ENCODE measurements around the gene TUBGCP3. TPM values are rescaled to one million over a fixed set of nuclear protein-coding genes. Genes with fewer than 3 reads are reported as not detected.

The TUBGCP3 gene
- total and polyA plus RNA-seq, 5 experiments from 2014 or later, result 8.5 to 48.6 (median 14.6) TPM

DNA sequence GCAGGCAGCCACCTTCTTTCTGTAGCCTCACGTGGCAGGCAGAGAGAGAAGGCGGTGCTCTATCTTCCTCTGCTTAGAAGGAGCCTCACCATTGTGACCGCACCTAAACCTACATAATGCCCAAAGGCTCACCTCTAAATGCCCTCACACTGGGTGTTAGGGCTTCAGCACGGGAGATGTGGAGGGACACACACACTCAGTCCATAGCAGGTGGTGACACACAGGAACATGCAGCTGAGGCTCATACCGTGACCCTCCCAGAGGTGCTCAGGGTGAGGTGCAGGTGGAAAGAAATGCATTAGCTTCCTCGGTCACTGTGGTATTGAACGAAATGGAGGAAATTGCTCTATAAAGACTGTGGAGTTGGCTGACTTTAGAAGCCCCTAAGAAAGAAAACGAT lies 37.7 kb upstream of the TUBGCP3 start:
- Mint-ChIP-seq H3K27me3 (peaks cover 2 to 30% (median 23%) of the 10 kb centered on the region in 5 donors), H3K9me3 (no peaks in the 10 kb centered on the region), H3K27ac (no peak overlapping the region), H3K4me1 (peaks cover 0 to 9% (median under 1%) of the 10 kb centered on the region in 4 donors), H3K4me3 (no peak overlapping the region), H3K36me3 (no peaks in the 10 kb centered on the region)
- ATAC-seq (no peak), DNase-seq (no peak)
- POLR2A ChIA-PET, result no interaction called here

DNA sequence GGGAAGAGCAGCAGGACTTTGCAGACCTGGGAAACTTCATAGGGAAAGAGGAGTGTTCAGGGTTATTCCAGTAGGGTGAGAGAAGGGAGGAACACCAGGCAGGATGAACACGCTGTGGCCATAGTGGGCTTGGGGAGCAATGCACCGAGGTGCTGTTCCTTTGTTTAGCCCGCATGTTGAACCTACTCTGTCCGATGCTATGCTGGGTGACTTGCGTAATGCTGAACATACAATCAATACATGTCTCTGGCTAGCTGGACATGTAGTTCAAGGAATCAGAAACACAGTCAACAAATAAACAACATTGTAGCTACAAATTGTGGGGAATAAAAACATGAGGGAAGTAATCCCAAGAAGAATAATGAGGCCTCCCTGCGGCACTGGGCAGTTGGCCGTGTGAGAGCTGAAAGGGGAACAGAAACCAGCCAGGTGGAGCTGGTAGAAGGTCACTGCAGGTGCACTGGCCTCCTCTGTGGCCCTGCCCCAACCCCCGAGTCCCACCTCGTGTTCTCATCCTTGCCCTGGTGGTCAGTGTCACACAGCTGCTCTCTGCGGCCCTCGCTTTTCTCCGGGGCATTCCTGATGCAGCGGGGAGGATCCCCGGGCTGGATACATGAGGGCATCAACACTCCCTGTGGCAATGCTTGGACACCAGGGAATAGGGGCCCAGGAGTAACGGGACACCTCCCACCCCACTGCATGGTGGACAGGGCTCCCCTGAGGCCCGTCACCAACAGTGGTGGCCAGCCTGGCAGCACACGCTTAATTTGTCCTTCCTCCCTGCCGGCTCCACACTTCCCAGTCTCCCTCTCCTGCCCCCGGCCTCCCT lies 36.9 kb upstream of the TUBGCP3 start:
- no peak for ATAC-seq
- peaks cover 0 to 9% (median under 1%) of the 10 kb centered on the region in 4 donors for H3K4me1 Mint-ChIP-seq
- POLR2A ChIA-PET, result no interaction called here

DNA sequence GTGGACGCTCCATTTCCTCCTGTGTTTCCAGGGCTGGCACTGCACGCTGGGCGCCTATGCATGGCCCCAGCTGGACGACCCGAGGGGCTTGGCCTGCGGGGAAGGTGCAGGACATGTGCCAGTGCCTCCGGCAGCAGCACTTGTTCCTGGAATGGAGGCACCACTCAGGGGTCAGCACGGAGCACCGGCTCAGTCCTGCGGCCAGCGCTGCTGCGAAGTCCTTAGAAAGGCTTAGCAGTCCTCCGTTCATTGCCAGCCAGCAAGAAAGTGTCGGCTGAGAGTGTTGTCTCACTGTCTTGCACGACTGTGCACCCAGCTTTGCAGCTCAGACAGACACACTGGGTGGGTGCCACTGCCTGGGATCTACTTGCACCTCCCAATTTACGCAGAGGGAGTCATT lies 36.1 kb upstream of the TUBGCP3 start:
- no peaks in the 10 kb centered on the region for H3K9me3 Mint-ChIP-seq
- POLR2A ChIA-PET, result no interaction called here

More for the DNA sequence above, 36.9 kb upstream of the TUBGCP3 start:
- no peak for DNase-seq
- Mint-ChIP-seq H3K4me3 (no peak overlapping the region), H3K27ac (no peak overlapping the region), H3K36me3 (no peaks in the 10 kb centered on the region), H3K27me3 (peaks cover 2 to 36% (median 23%) of the 10 kb centered on the region in 5 donors), H3K9me3 (no peaks in the 10 kb centered on the region)

DNA sequence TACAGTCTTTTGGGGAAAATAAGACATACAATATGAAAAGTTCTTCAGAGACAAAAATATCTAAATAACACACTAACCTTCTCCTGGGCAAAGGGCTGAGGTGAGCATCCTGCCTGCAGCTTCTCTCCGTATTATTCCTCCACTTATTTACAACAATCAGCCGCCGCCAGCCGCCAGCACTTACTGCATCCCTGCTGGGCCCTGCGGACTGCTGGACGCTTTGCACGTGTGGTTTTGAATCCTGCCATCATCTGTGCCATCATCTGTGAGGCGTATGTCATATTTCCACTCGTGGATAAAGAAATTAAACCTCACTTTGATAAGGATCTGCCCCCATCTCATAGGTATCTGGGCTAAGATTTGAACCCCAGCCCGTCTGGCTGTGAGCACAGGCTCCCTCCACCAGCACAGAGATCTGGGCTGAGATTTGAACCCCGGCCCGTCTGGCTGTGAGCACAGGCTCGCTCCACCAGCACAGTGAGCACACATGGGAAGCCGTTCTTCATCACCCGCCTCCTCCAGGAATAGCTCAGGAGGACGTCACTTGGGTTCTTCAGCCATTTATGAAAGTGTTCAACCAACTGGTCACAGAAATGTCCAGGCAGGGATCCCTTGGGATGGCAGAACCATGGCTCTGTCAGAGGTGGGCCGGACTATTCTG lies 35.2 kb upstream of the TUBGCP3 start:
- no peak overlapping the region for H3K27ac Mint-ChIP-seq
- H3K27me3 Mint-ChIP-seq, result peaks cover 2 to 38% (median 23%) of the 10 kb centered on the region in 5 donors
- no peaks in the 10 kb centered on the region for H3K9me3 Mint-ChIP-seq
- POLR2A ChIA-PET, result no interaction called here
- H3K36me3 Mint-ChIP-seq, result no peaks in the 10 kb centered on the region
- peaks cover 0 to 9% (median under 1%) of the 10 kb centered on the region in 4 donors for H3K4me1 Mint-ChIP-seq
- DNase-seq (no peak), ATAC-seq (no peak)
- H3K4me3 Mint-ChIP-seq, result no peak overlapping the region

More for the DNA sequence above, 36.1 kb upstream of the TUBGCP3 start:
- Mint-ChIP-seq H3K4me1 (peaks cover 0 to 9% (median under 1%) of the 10 kb centered on the region in 4 donors), H3K27ac (no peak overlapping the region), H3K4me3 (no peak overlapping the region), H3K36me3 (no peaks in the 10 kb centered on the region), H3K27me3 (peaks cover 2 to 38% (median 23%) of the 10 kb centered on the region in 5 donors)
- ATAC-seq, result no peak
- no peak for DNase-seq

DNA sequence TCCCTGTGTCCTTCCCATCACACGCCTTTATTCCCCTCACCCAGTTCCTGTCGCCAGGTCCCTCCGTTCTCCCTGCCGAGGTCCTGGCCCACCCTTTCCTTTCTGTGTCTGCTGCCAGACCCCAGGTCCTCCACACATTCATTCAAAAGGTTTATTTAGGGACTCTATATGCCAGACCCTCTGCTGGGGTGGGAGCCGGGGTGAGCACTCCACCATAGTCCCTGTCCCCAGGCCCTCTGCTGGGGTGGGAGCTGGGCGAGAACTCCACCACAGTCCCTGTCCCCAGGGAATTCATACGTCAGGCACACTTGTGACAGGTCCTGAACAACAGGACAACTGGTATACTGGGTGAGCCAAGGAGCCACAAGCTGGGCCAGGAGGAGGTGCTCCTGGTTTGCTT lies 34.4 kb upstream of the TUBGCP3 start:
- POLR2A ChIA-PET, result no interaction called here
- H3K4me1 Mint-ChIP-seq, result peaks cover 0 to 9% (median under 1%) of the 10 kb centered on the region in 4 donors
- H3K4me3 Mint-ChIP-seq, result no peak overlapping the region
- H3K27ac Mint-ChIP-seq, result no peak overlapping the region
- no peak for DNase-seq
- no peaks in the 10 kb centered on the region for H3K9me3 Mint-ChIP-seq
- peaks cover 2 to 38% (median 27%) of the 10 kb centered on the region in 5 donors for H3K27me3 Mint-ChIP-seq
- H3K36me3 Mint-ChIP-seq, result no peaks in the 10 kb centered on the region
- no peak for ATAC-seq

DNA sequence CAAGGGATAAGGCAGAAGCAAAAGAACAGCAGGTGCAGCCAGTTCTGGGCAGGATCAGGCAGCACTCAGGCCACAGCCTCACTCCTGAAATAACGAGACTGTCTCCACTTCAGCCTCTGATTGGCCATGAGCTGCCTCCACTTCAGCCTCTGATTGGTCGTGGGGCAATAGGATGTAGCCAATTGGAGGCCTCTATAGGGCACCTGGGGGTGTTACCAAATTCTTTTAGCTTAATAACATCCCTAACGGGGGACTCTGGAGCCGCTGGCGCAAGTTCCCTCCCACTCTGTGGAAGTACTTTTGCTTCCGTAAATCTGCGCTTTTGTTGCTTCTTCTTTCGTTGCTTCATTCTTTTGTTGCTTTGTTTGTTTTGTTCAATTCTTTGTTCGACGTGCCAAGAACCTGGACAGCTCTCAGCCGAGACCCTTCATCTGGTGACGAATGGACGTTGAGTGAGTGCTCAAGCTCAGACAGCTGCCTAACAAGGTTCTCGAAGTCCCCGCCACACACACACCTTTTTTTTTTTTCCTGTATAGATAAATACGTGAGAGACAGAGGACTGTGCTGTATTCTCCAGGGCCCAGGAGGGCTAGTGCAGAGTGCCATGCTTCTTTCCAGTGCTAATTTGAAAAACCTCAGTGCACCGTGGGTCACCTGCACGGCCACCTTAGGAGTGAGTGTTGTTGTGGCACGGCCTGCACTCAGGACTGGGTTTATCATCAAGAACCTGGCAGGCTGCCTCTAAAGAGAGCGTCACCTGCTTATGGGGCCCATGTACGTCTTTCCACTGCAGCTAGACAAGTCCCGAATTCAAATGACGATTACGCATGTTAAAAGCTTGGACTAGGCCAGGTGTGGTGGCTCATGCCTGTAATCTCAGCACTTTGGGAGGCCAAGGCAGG lies 32.0 kb upstream of the TUBGCP3 start:
- H3K4me3 Mint-ChIP-seq, result peak overlapping the region in 3 of 10 donors; percentile 15 to 52 (median 41)

DNA sequence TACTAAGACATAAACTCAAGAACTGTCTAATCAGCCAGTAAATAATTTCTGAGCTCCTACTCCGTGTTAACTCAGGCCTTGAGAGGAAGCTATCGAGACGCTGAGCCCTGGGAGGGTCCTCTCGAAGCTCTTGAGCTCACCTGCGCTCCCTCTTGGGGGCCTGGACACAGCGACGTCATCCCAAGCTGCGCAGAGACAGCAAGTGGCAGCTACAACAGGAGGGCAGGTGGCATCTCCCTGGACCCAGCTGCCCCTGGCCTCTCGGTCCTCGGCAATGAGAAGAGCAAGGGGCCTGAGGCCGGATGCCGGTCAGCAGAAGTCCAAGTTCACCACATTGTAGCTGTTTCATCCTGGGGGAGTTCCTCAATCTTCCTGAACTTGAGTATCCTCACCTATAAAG lies 30.5 kb upstream of the TUBGCP3 start:
- POLR2A ChIA-PET, result no interaction called here
- Mint-ChIP-seq H3K4me1 (no peaks in the 10 kb centered on the region), H3K27ac (no peak overlapping the region), H3K27me3 (peaks cover 2 to 40% (median 26%) of the 10 kb centered on the region in 5 donors), H3K36me3 (no peaks in the 10 kb centered on the region), H3K4me3 (no peak overlapping the region), H3K9me3 (no peaks in the 10 kb centered on the region)
- ATAC-seq (no peak), DNase-seq (no peak)

More for the DNA sequence above, 32.0 kb upstream of the TUBGCP3 start:
- peak in 1 of 2 donors; percentile 33 for ATAC-seq
- Mint-ChIP-seq H3K27ac (no peak overlapping the region), H3K9me3 (no peaks in the 10 kb centered on the region), H3K4me1 (peaks cover 0 to 1% (median 0%) of the 10 kb centered on the region in 4 donors), H3K36me3 (no peaks in the 10 kb centered on the region), H3K27me3 (peaks cover 2 to 53% (median 31%) of the 10 kb centered on the region in 5 donors)
- POLR2A ChIA-PET, result no interaction called here
- no peak for DNase-seq

DNA sequence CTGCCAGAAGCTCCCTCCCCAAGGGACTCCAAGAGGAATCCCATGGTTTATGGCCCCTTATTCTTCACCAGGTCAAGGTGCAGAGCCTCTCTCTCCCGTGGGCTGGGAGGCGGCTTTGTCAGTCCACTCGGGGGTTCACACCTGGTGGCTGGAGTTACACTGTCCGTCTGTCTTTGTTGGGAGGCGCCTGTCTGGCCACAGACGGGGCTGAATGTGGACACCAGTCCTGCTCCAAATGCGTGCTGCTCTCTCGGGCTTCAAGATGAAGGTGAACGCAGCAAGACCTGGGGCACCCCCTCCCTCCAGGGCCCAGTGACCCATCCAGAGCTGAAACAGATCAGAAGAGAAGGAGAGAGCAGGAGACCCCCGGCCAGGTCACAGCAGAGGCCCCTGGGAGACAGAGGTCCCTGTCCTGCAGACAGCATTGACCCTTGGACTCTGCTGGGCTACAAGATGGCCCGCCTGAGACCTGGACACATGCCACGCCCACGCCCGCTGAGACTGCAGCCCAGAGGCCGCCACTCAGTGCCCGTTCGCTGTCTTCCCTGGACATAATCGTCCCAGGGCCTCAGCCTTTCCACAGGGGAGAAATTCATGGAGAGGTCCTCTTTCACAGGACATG lies 29.9 kb upstream of the TUBGCP3 start:
- H3K4me1 Mint-ChIP-seq, result no peaks in the 10 kb centered on the region
- POLR2A ChIA-PET, result no interaction called here
- no peak overlapping the region for H3K4me3 Mint-ChIP-seq
- DNase-seq (no peak), ATAC-seq (no peak)
- H3K27ac Mint-ChIP-seq, result no peak overlapping the region
- no peaks in the 10 kb centered on the region for H3K9me3 Mint-ChIP-seq
- H3K27me3 Mint-ChIP-seq, result peaks cover 2 to 35% (median 20%) of the 10 kb centered on the region in 5 donors
- H3K36me3 Mint-ChIP-seq, result no peaks in the 10 kb centered on the region

DNA sequence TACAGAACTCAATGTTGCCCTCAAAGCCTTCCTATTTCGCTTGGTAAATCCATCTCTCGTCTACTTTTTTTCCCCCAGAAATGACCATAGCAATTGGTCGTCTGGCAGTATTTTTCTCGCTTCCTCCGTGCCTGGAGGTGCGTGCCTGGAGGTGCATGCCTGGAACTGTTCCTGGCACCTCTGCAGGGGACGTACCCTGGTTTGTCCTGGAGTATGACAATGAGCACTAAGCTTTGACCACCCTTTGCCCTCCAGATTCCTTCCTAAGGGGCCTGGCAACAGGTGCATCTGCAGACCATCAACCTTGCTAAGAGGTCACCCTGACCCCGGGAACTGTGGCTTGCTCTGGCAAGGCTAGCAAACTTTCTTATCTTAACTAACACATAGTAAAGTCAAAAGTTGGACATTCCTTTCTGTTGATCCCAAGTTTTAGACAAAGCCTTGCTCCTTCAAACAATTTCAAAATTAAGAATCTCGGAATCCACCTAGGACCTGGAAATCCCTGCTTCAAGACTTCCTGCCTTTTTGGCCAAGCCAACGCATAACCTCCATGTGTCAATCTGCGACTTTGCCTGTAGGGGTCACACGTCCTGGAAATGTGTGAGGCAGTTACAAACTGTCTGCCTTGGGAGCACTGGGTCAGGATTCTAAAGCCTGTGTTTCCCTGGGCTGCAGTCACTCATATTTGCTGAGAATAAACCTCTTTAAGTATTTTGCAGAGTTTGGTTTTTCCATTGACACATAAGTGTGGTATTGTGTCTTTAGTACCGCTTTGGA lies 28.8 kb upstream of the TUBGCP3 start:
- POLR2A ChIA-PET, result no interaction called here
- H3K27me3 Mint-ChIP-seq, result peaks cover 5 to 24% (median 15%) of the 10 kb centered on the region in 5 donors
- H3K27ac Mint-ChIP-seq, result no peak overlapping the region
- no peaks in the 10 kb centered on the region for H3K9me3 Mint-ChIP-seq
- peak in 1 of 10 donors; percentile 4 for DNase-seq
- no peak for ATAC-seq
- no peak overlapping the region for H3K4me3 Mint-ChIP-seq
- no peaks in the 10 kb centered on the region for H3K4me1 Mint-ChIP-seq
- H3K36me3 Mint-ChIP-seq, result no peaks in the 10 kb centered on the region

DNA sequence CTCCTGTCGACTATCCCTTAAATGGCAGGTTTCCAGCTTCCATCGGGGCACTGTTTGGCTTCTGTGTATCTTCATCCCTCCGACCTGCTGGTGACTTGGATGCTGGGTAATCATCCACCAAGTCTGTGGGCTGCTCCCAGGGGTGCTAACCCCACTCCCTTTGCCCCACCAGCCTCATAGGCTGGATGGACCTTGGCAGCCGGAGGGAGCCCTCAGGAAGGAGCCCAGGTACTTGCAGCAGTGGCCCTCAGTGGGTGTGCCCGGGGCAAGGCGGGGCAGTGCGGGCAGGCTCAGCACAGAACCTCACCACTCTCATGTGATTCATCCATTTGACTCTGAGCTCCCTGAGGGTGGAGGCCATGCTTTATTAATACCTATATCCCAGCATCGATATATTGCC lies 27.4 kb upstream of the TUBGCP3 start:
- no peak overlapping the region for H3K4me3 Mint-ChIP-seq
- H3K27ac Mint-ChIP-seq, result no peak overlapping the region
- H3K27me3 Mint-ChIP-seq, result peaks cover 11 to 27% (median 18%) of the 10 kb centered on the region in 5 donors

DNA sequence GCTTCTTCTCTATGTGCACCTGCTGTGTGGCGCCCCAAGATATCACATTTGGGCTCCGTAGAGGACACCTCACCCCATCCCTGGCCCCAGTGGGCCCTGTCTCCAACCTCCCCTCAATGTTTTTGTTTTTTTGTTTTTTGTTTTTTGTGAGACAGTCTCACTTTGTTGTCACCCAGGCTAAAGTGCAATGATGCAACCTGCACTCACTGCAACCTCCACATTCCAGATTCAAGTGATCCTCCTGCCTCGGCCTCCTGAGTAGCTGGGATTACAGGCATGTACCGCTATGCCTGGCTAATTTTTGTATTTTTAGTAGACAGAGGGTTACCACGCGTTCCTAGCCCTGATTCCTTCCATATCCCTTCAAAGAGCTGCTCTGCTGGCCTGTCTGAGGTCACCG lies 26.9 kb upstream of the TUBGCP3 start:
- Mint-ChIP-seq H3K4me1 (no peaks in the 10 kb centered on the region), H3K27me3 (peaks cover 12 to 31% (median 22%) of the 10 kb centered on the region in 5 donors), H3K36me3 (no peaks in the 10 kb centered on the region), H3K4me3 (no peak overlapping the region), H3K9me3 (no peaks in the 10 kb centered on the region), H3K27ac (no peak overlapping the region)
- no peak for ATAC-seq
- POLR2A ChIA-PET, result no interaction called here
- DNase-seq, result no peak

More for the DNA sequence above, 27.4 kb upstream of the TUBGCP3 start:
- H3K36me3 Mint-ChIP-seq, result no peaks in the 10 kb centered on the region
- POLR2A ChIA-PET, result no interaction called here
- H3K9me3 Mint-ChIP-seq, result no peaks in the 10 kb centered on the region
- ATAC-seq (no peak), DNase-seq (no peak)
- no peaks in the 10 kb centered on the region for H3K4me1 Mint-ChIP-seq

DNA sequence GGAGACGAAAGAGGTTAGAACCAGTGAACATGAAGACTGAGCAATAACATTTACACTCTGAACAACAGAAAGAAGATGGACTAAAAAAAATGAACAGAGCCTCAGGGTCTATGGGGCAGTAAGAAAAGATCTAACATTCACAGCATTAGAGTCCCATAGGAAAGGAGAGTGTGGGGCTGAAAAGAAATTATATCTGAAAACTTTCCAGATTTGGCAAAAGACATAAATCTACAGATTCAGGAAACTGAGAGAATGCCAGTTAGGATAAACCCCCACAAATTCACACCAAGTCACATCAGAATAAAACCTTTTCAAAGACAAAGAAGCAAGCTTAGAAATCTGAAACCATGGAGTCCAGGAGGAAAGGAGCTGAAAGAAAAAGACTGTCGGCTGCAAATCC lies 20.3 kb upstream of the TUBGCP3 start:
- ATAC-seq (no peak), DNase-seq (no peak)
- H3K27me3 Mint-ChIP-seq, result peaks cover 15 to 33% (median 23%) of the 10 kb centered on the region in 5 donors
- H3K4me1 Mint-ChIP-seq, result peaks cover 3 to 10% (median 8%) of the 10 kb centered on the region in 4 donors
- H3K27ac Mint-ChIP-seq, result no peak overlapping the region
- no peaks in the 10 kb centered on the region for H3K36me3 Mint-ChIP-seq
- H3K9me3 Mint-ChIP-seq, result no peaks in the 10 kb centered on the region
- POLR2A ChIA-PET, result no interaction called here
- no peak overlapping the region for H3K4me3 Mint-ChIP-seq
